Neural progenitor cell (in vitro differentiated cells): ENCODE measurements around the gene SCT. TPM values are rescaled to one million over a fixed set of nuclear protein-coding genes. Genes with fewer than 3 reads are reported as not detected.
A peak's percentile ranks its signal among the peaks of the same experiment; 100 is the strongest.

ENCODE experiments used
- DNase-seq: peaks from one replicate; pipeline ENCODE4 v3.0.0-alpha.2; 2016; ENCODE audit warnings: low spot score
- H2AFZ ChIP-seq: fragments of 200-600 bp; sonication (generic); replicated peaks from 2 replicates; pipeline ENCODE4 v1.6.1; 2016; ENCODE audit warnings: antibody characterized with exemption
- H3F3A ChIP-seq: fragments of 200-600 bp; sonication (generic); 2 replicates; pipeline ENCODE4 v1.6.1; 2016; ENCODE audit warnings: antibody characterized with exemption, low read depth
- H3K27ac ChIP-seq: fragments of 200-600 bp; sonication (generic); 2 replicates; pipeline ENCODE4 v1.5.1; 2016; ENCODE audit warnings: mild to moderate bottlenecking
- H3K27me3 ChIP-seq: fragments of 200-600 bp; sonication (generic); 2 replicates; pipeline ENCODE4 v1.6.1; 2016; ENCODE audit warnings: mild to moderate bottlenecking, moderate library complexity
- H3K36me3 ChIP-seq: fragments of 200-600 bp; sonication (generic); 2 replicates; pipeline ENCODE4 v1.5.1; 2016
- H3K4me1 ChIP-seq: fragments of 200-600 bp; sonication (generic); 2 replicates; pipeline ENCODE4 v1.6.1; 2016; ENCODE audit warnings: mixed run types
- H3K4me2 ChIP-seq: fragments of 200-600 bp; sonication (generic); 2 replicates; pipeline ENCODE4 v1.6.1; 2016
- H3K4me3 ChIP-seq: fragments of 200-600 bp; sonication (generic); 2 replicates; pipeline ENCODE4 v1.5.1; 2016
- H3K79me2 ChIP-seq: fragments of 200-600 bp; sonication (generic); 2 replicates; pipeline ENCODE4 v1.6.1; 2016; ENCODE audit warnings: low read depth
- H3K9ac ChIP-seq: fragments of 200-600 bp; sonication (generic); 2 replicates; pipeline ENCODE4 v1.6.1; 2016
- H3K9me3 ChIP-seq: fragments of 200-600 bp; sonication (generic); 2 replicates; pipeline ENCODE4 v1.5.1; 2016; ENCODE audit warnings: low read depth
- H4K20me1 ChIP-seq: fragments of 200-600 bp; sonication (generic); 2 replicates; pipeline ENCODE4 v1.6.1; 2016; ENCODE audit warnings: low read depth
- H3K27ac Mint-ChIP-seq: 3 replicates; pipeline ENCODE4 v1.8.0; 2021; ENCODE audit warnings: mixed read lengths
- H3K27me3 Mint-ChIP-seq: 2 replicates; pipeline ENCODE4 v1.8.0; 2022; ENCODE audit warnings: low read depth, mild to moderate bottlenecking, inconsistent platforms, moderate library complexity, mixed read lengths; ENCODE audit not compliant: insufficient read depth
- H3K36me3 Mint-ChIP-seq: 3 replicates; pipeline ENCODE4 v1.8.0; 2021; ENCODE audit warnings: mixed read lengths
- H3K4me1 Mint-ChIP-seq: 3 replicates; pipeline ENCODE4 v1.8.0; 2021; ENCODE audit warnings: mixed read lengths
- H3K4me3 Mint-ChIP-seq: 3 replicates; pipeline ENCODE4 v1.8.0; 2021; ENCODE audit warnings: mild to moderate bottlenecking, moderate library complexity, mixed read lengths
- H3K9me3 Mint-ChIP-seq: 3 replicates; pipeline ENCODE4 v1.8.0; 2020; ENCODE audit warnings: mixed read lengths
- EZH2 ChIP-seq: fragments of 200-600 bp; sonication (generic); IDR thresholded peaks from 2 replicates; pipeline ENCODE4 v1.6.1; 2017; ENCODE audit warnings: antibody characterized with exemption, mild to moderate bottlenecking, moderate library complexity
- EZH2phosphoT487 ChIP-seq: fragments of 200-600 bp; sonication (generic); IDR thresholded peaks from 2 replicates; pipeline ENCODE4 v1.6.1; 2017; ENCODE audit warnings: antibody characterized with exemption
- total RNA-seq: library from RNA; depleted of rRNA; stranded (reverse); fragments of >200 nt; gene quantifications from 2 replicates; pipeline ENCODE4 v1.2.3, GENCODE V29; 2015; ENCODE audit warnings: low replicate concordance
- TF ChIP-seq, protein P1 (sequence below): fragments of 200-600 bp; sonication (generic); IDR thresholded peaks from 2 replicates; pipeline ENCODE4 v1.5.1; 2017; ENCODE audit warnings: antibody characterized with exemption, mild to moderate bottlenecking

The SCT gene
- total RNA-seq, 1 donor from 2014 or later: not detected

- Mint-ChIP-seq H3K4me1 (no peaks in the 10 kb centered on the region), H3K27me3 (peaks cover 6% of the 10 kb centered on the region), H3K9me3 (no peaks in the 10 kb centered on the region), H3K4me3 (no peak overlapping the region), H3K36me3 (peaks cover 24% of the 10 kb centered on the region), H3K27ac (peak overlapping the region; percentile 64)
- no peak overlapping the region for H3K4me2 ChIP-seq
- no peaks in the 10 kb centered on the region for H3K9me3 ChIP-seq
- H3K79me2 ChIP-seq: peaks cover 37% of the 10 kb centered on the region
- no peak overlapping the region for H3K4me3 ChIP-seq
- no peaks in the 10 kb centered on the region for H3K36me3 ChIP-seq
- H2AFZ ChIP-seq: no peak overlapping the region
- no peaks in the 10 kb centered on the region for H3K27me3 ChIP-seq
- TF ChIP-seq EZH2: no peak
- TF ChIP-seq EZH2phosphoT487: no peak
- TF ChIP-seq, protein P1, sequence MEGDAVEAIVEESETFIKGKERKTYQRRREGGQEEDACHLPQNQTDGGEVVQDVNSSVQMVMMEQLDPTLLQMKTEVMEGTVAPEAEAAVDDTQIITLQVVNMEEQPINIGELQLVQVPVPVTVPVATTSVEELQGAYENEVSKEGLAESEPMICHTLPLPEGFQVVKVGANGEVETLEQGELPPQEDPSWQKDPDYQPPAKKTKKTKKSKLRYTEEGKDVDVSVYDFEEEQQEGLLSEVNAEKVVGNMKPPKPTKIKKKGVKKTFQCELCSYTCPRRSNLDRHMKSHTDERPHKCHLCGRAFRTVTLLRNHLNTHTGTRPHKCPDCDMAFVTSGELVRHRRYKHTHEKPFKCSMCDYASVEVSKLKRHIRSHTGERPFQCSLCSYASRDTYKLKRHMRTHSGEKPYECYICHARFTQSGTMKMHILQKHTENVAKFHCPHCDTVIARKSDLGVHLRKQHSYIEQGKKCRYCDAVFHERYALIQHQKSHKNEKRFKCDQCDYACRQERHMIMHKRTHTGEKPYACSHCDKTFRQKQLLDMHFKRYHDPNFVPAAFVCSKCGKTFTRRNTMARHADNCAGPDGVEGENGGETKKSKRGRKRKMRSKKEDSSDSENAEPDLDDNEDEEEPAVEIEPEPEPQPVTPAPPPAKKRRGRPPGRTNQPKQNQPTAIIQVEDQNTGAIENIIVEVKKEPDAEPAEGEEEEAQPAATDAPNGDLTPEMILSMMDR: no peak
- H3K9ac ChIP-seq: no peak overlapping the region
- no peaks in the 10 kb centered on the region for H3F3A ChIP-seq
- H3K27ac ChIP-seq: no peak overlapping the region
- H4K20me1 ChIP-seq: peaks cover 36% of the 10 kb centered on the region
- DNase-seq: no peak
- no peaks in the 10 kb centered on the region for H3K4me1 ChIP-seq
Observed at GRCh38 chr11:586376-587316, 40.3 kb downstream of the SCT start.

GRCh38 chr11:584287-584686 lies 42.7 kb downstream of the SCT start:
- H3K79me2 ChIP-seq: peaks cover 61% of the 10 kb centered on the region
- peaks cover 9% of the 10 kb centered on the region for H3K4me1 Mint-ChIP-seq
- no peak overlapping the region for H3K27ac ChIP-seq
- H3K36me3 Mint-ChIP-seq: peaks cover 19% of the 10 kb centered on the region
- H3K4me3 ChIP-seq: no peak overlapping the region
- H3K9me3 Mint-ChIP-seq: no peaks in the 10 kb centered on the region
- H3K4me1 ChIP-seq: no peaks in the 10 kb centered on the region
- no peak overlapping the region for H3K4me3 Mint-ChIP-seq
- no peak overlapping the region for H3K27ac Mint-ChIP-seq
- H3K9me3 ChIP-seq: no peaks in the 10 kb centered on the region
- peaks cover 2% of the 10 kb centered on the region for H3K27me3 Mint-ChIP-seq
- no peaks in the 10 kb centered on the region for H3K27me3 ChIP-seq
- no peaks in the 10 kb centered on the region for H3F3A ChIP-seq
- H4K20me1 ChIP-seq: peaks cover 50% of the 10 kb centered on the region
- H2AFZ ChIP-seq: no peak overlapping the region
- H3K9ac ChIP-seq: no peak overlapping the region
- no peaks in the 10 kb centered on the region for H3K36me3 ChIP-seq
- TF ChIP-seq EZH2phosphoT487 (no peak), EZH2 (no peak)
- TF ChIP-seq, protein P1: no peak
- no peak for DNase-seq
- H3K4me2 ChIP-seq: no peak overlapping the region

DNA sequence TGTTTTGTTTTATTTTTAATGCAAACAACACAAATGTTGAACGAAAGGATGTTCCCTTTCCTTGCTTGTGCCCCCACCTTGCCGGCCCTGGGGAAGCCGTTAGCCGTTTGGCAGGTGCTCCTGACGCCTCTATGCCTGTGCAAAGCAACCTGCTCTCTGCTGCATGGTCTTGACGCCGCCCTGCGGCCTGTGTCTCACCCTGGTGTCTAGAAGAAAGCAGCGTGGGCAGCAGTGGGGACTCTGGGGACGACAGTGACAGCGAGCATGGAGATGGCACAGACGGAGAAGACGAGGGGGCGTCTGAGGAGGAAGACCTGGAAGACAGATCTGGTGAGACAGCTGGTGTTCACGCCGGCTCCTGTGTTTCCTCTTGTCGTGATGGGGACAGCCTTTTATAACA lies 45.2 kb downstream of the SCT start:
- H3K4me1 Mint-ChIP-seq: peaks cover 21% of the 10 kb centered on the region
- no peak for DNase-seq

More for the DNA sequence above, 45.2 kb downstream of the SCT start:
- Mint-ChIP-seq H3K27me3 (no peaks in the 10 kb centered on the region), H3K27ac (no peak overlapping the region), H3K4me3 (no peak overlapping the region), H3K9me3 (no peaks in the 10 kb centered on the region), H3K36me3 (peaks cover 15% of the 10 kb centered on the region)
- H3K4me3 ChIP-seq: no peak overlapping the region
- H3K36me3 ChIP-seq: no peaks in the 10 kb centered on the region
- peaks cover 10% of the 10 kb centered on the region for H3F3A ChIP-seq
- H4K20me1 ChIP-seq: peaks cover 76% of the 10 kb centered on the region
- no peaks in the 10 kb centered on the region for H3K27me3 ChIP-seq
- TF ChIP-seq EZH2 (no peak), EZH2phosphoT487 (no peak)
- TF ChIP-seq, protein P1: no peak
- H3K4me1 ChIP-seq: peaks cover 10% of the 10 kb centered on the region
- H3K27ac ChIP-seq: no peak overlapping the region
- no peak overlapping the region for H3K4me2 ChIP-seq
- H3K79me2 ChIP-seq: peaks cover 76% of the 10 kb centered on the region
- H3K9ac ChIP-seq: no peak overlapping the region
- no peak overlapping the region for H2AFZ ChIP-seq
- no peaks in the 10 kb centered on the region for H3K9me3 ChIP-seq
